GM19468 (cell line): ENCODE data around the gene KIF16B.
"Not testable (repeated sequence)": the region's sequence is repeated elsewhere in the genome, so short reads cannot be mapped to it uniquely, and the experiment has no call there.

Experiments used
- ATAC-seq: cut with Tn5 transposase; IDR thresholded peaks from one replicate; pipeline ENCODE4 v1.9.1; 2021; ENCODE audit warnings: mild to moderate bottlenecking, moderate library complexity, moderate number of reproducible peaks; ENCODE audit not compliant: unreplicated experiment; ENCODE audit errors: extremely low read depth

Gene KIF16B

GRCh38 chr20:16240355-16240754, 332.9 kb downstream of the KIF16B start:
- no peak for ATAC-seq

DNA sequence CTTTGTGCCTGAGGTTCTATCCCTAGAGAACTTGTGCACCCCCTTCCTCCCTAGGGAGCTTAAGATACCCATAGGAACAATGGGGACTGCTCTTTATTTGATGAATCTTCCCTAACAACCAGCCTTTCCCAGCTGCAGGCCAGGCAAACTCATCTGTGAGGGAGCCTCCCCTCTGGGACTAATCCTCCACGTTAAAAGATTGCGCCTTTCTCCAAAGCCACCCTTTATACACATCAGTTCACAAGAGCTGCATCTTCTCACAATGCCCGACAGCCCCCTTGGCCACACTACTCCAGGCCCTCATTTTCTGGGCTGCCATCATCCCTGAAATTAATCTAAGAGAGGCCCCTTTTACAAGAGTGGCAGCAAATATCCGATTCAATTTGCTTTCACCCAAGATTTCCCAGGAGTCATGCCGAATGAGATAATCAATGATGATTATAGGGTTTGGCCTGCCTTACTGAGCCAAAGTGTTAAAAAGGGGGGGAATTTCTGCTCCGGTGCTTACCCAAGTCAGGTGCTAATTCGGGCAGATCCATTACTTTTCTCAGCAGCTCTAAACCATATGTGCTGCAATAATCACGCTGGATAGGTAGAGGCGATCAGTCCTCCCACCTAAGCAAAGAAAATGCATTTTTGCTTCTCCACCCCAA, 336.5 kb downstream of the KIF16B start:
- no peak for ATAC-seq

- no peak for ATAC-seq
Observed at GRCh38 chr20:16230402-16230801, 342.8 kb downstream of the KIF16B start.

GRCh38 chr20:16229813-16230212, 343.4 kb downstream of the KIF16B start:
- ATAC-seq = no peak

- no peak for ATAC-seq
Observed at GRCh38 chr20:16228722-16229121, 344.5 kb downstream of the KIF16B start.

DNA sequence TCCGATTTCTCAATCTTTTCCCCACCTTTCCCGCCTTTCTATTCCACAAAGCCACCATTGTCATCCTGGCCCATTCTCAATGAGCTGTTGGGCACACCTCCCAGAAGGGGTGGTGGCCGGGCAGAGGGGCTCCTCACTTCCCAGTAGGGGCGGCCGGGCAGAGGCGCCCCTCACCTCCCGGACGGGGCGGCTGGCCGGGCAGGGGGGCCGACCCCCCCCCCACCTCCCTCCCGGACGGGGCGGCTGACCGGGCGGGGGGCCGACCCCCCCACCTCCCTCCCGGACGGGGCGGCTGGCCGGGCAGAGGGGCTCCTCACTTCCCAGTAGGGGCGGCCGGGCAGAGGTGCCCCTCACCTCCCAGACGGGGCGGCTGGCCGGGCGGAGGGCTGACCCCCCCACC, 346.3 kb downstream of the KIF16B start:
- not testable (repeated sequence) for ATAC-seq

GRCh38 chr20:16224836-16225235, 348.4 kb downstream of the KIF16B start:
- ATAC-seq = no peak

GRCh38 chr20:16222859-16223411, 350.3 kb downstream of the KIF16B start:
- no peak for ATAC-seq
